Activated CD8-positive, alpha-beta T cell treated with anti-CD3 and anti-CD28 coated beads for 36 hours (primary cell): ENCODE results near the gene TCFL5. TPM values are rescaled to one million over a fixed set of nuclear protein-coding genes. Genes with fewer than 3 reads are reported as not detected.

ENCODE experiments used
- ATAC-seq: fragments of 200-7000 bp; cut with Tn5 transposase; one replicate; pipeline ENCODE4 v1.10.0; 2021; ENCODE audit warnings: mild to moderate bottlenecking, moderate library complexity
- CTCF ChIA-PET: fragments of 350-600 bp; sonication (Branson Sonifier 250); formaldehyde crosslinking; loops from one replicate; lab custom pipeline; 2021; ENCODE audit warnings: antibody characterized with exemption; lab: Charles Lee
- POLR2A ChIA-PET: fragments of 350-600 bp; sonication (Branson Sonifier 250); formaldehyde crosslinking; loops from one replicate; lab custom pipeline; 2021; ENCODE audit warnings: antibody characterized with exemption; lab: Charles Lee
- DNase-seq: peaks from one replicate; pipeline ENCODE4 v3.0.0-alpha.2; 2020
- H3K27ac Mint-ChIP-seq: one replicate; pipeline ENCODE4 v1.8.0; 2021; ENCODE audit warnings: mild to moderate bottlenecking, mixed read lengths
- H3K27me3 Mint-ChIP-seq: one replicate; pipeline ENCODE4 v1.8.0; 2021; ENCODE audit warnings: mixed read lengths
- H3K36me3 Mint-ChIP-seq: one replicate; pipeline ENCODE4 v1.8.0; 2021; ENCODE audit warnings: low read depth, mixed read lengths
- H3K4me1 Mint-ChIP-seq: one replicate; pipeline ENCODE4 v1.8.0; 2021; ENCODE audit warnings: low read depth, mixed read lengths
- H3K4me3 Mint-ChIP-seq: one replicate; pipeline ENCODE4 v1.8.0; 2021; ENCODE audit warnings: mild to moderate bottlenecking, moderate library complexity, mixed read lengths
- H3K9me3 Mint-ChIP-seq: one replicate; pipeline ENCODE4 v1.8.0; 2021; ENCODE audit warnings: mixed read lengths
- intact Hi-C: fragments of 100-400 bp; cut with micrococcal nuclease; formaldehyde crosslinking; loops from one replicate; pipeline ENCODE4 v1.10.0; 2022
- total RNA-seq, 2 experiments: library from RNA; stranded (reverse); gene quantifications; one replicate each; pipeline ENCODE4 v1.2.3, GENCODE V29; 2021
- TF ChIP-seq, protein P1 (sequence below): fragments of 200-600 bp; IDR thresholded peaks from one replicate; pipeline ENCODE4 v1.8.0; 2022; ENCODE audit warnings: antibody characterized with exemption, mild to moderate bottlenecking

The TCFL5 gene
- total RNA-seq, 2 experiments from 2014 or later = 7.5 to 7.6 TPM

DNA sequence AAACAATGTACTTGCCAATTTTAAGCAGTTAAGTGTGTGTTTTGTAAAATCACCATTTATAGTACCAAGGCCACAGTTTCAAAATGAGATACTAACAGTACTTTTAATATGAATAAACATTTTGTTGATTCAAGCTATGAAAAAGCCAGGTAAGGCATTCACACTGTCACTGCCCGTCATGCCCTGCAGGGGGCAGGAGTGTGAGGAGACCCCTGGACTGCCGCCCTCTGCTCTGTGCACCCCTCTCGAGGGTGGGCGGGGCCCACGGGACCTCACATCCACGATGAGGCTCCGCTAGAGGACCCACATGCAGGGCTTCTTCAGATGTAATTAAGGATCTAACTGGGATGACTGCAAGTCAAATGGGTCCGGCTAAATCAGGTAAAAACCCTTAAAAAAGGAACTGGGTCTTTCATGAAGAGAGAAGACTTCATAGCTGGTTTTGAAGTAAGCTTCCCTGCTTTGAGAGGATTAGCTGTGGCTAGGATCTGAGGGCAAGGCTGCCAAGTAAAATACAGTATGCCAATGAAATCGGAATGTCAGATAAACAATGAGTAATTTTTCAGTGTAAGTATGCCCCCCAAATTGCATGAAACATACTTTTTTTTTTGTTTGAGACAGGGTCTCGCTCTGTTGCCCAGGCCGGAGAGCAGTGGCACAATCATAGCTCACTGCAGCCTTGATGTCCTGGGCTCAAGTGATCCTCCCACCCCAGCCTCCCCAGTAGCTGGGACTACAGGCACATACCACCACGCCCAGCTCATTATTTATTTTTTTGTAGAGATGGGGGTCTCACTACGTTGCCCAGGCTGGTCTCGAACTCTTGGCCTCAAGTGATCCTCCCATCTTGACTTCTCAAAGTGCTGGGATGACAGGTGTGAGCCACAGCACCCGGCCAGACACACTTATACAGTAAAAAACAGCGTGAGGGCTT is 46.0 kb upstream of the TCFL5 start:
- TF ChIP-seq, protein P1, sequence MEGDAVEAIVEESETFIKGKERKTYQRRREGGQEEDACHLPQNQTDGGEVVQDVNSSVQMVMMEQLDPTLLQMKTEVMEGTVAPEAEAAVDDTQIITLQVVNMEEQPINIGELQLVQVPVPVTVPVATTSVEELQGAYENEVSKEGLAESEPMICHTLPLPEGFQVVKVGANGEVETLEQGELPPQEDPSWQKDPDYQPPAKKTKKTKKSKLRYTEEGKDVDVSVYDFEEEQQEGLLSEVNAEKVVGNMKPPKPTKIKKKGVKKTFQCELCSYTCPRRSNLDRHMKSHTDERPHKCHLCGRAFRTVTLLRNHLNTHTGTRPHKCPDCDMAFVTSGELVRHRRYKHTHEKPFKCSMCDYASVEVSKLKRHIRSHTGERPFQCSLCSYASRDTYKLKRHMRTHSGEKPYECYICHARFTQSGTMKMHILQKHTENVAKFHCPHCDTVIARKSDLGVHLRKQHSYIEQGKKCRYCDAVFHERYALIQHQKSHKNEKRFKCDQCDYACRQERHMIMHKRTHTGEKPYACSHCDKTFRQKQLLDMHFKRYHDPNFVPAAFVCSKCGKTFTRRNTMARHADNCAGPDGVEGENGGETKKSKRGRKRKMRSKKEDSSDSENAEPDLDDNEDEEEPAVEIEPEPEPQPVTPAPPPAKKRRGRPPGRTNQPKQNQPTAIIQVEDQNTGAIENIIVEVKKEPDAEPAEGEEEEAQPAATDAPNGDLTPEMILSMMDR = peak; percentile 71
- H3K4me1 Mint-ChIP-seq = peaks cover 28% of the 10 kb centered on the region
- ATAC-seq = peak; percentile 89

DNA sequence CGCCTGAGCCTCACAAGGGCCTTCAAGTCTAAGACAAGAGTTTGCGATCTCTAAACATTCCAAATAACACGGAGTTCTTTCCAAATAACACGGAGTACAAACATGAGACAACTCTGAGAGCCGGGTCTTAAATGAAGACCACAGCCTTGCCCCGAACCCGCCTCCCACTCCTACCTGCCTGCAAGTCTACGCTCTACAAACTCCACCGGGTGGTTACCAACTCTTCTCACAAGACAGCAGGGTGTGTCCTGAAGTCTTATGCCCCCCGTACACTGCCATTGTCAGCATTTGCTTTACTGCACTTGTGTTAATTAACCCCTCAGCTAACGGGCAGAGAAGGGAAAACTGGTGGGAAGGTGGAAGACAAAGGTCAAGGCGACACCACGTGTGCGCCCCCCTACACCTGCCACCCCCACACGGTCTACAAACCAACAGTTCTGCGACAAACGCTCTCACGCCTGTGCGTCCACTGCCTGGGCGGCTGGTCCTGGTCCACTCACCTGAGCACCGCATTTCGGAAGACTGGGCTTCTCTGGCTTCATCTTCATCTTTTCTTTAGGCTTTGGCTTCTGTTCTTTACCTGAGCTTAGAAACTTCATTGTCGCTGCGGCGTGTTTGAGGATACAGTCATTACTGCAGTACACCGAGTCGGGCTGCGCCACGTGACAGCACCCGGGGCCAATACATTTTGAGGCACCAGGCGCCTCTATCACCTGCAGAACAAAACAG is 45.2 kb upstream of the TCFL5 start:
- ChIA-PET POLR2A (interaction anchor here (0.7 to 6.4 kb wide), 2 partner anchors 12 to 53 kb away, joined by 3 to 50 read pairs; no protein-coding TSS in a partner anchor), CTCF (interaction anchor here (0.7 to 3.5 kb wide), 17 partner anchors 9 to 126 kb away, joined by 3 to 104 read pairs (median 13); partner anchors contain the start of gene GID8)
- Mint-ChIP-seq H3K27me3 (no peaks in the 10 kb centered on the region), H3K4me1 (peaks cover 28% of the 10 kb centered on the region), H3K36me3 (peaks cover 73% of the 10 kb centered on the region), H3K4me3 (no peak overlapping the region), H3K27ac (peak overlapping the region; percentile 37), H3K9me3 (no peaks in the 10 kb centered on the region)
- ATAC-seq (no peak), DNase-seq (no peak)
- TF ChIP-seq, protein P1 = no peak
- intact Hi-C loops = loop anchor here (10.0 kb wide), 1 partner anchor 48 kb away; the partner anchor contains the start of gene SLC17A9

More for the DNA sequence above, 46.0 kb upstream of the TCFL5 start:
- Mint-ChIP-seq H3K27ac (peak overlapping the region; percentile 73), H3K27me3 (no peaks in the 10 kb centered on the region), H3K9me3 (no peaks in the 10 kb centered on the region), H3K4me3 (no peak overlapping the region), H3K36me3 (peaks cover 73% of the 10 kb centered on the region)
- ChIA-PET CTCF (interaction anchor here (0.6 to 3.5 kb wide), 23 partner anchors 9 to 126 kb away, joined by 3 to 104 read pairs (median 5); partner anchors contain the start of gene GID8), POLR2A (interaction anchor here (0.7 to 6.4 kb wide), 4 partner anchors 12 to 54 kb away, joined by 3 to 50 read pairs (median 3); no protein-coding TSS in a partner anchor)
- DNase-seq = peak; percentile 68
- intact Hi-C loops = loop anchor here (10.0 kb wide), 1 partner anchor 47 kb away; the partner anchor contains the start of gene SLC17A9

DNA sequence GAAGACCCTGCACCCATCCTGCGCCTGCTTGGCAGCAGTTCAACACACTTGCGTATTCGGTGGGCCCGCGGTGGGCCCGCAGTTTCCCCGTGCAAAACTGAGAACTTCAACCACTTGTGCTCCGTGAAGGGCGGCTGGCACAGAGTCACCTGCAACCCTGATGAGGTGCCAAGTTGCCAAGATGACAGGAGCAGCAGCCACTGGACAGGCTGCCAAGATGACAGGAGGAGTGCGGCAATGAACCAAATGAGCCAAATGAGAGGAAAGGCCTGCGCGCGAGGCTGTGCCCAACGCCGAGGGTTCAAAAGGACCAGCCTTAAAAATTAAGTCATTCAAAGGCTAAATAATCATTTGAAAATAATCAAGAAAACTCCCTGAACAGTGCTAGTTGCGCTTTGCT is 44.6 kb upstream of the TCFL5 start:
- Mint-ChIP-seq H3K4me1 (peaks cover 28% of the 10 kb centered on the region), H3K4me3 (no peak overlapping the region), H3K27ac (no peak overlapping the region), H3K27me3 (no peaks in the 10 kb centered on the region), H3K9me3 (no peaks in the 10 kb centered on the region), H3K36me3 (peaks cover 71% of the 10 kb centered on the region)
- POLR2A ChIA-PET = interaction anchor here (6.4 kb wide), 1 partner anchor 13 kb away, joined by 50 read pairs; no protein-coding TSS in a partner anchor
- intact Hi-C loops = loop anchor here (10.0 kb wide), 1 partner anchor 49 kb away; the partner anchor contains the start of gene SLC17A9
- CTCF ChIA-PET = interaction anchor here (1.2 to 3.5 kb wide), 3 partner anchors 13 to 103 kb away, joined by 3 to 104 read pairs (median 3); no protein-coding TSS in a partner anchor
- no peak for DNase-seq
- TF ChIP-seq, protein P1 = no peak
- no peak for ATAC-seq

DNA sequence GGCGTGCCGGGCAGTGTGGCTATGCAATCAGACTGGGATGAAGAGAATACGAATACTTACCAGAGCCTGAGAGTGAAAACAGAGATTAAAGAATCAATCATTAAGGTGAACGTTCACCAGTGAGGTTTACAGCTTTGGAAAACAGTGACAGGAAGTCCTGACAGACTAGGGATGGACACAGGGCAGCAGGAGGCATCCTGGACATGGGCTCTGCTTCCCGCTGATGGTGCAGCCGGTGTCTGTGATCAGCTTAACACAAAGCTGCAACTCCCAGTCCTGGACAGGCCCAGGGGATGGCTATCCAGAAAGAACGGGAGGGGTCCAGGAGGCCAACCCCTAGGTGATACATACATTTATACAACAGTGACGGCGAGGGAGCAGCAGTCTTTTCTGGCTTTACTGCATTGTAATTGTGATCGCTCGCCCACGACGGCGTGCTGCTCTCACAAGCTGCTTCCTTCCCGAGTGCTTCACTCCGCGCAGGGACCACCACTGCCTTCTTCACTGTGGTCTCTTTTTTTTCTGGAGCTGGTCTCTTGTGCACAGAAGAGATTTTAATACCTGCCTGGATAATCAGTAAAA is 44.0 kb upstream of the TCFL5 start:
- Mint-ChIP-seq H3K27me3 (no peaks in the 10 kb centered on the region), H3K27ac (peak overlapping the region; percentile 3), H3K4me3 (no peak overlapping the region), H3K9me3 (no peaks in the 10 kb centered on the region), H3K36me3 (peaks cover 71% of the 10 kb centered on the region), H3K4me1 (peaks cover 30% of the 10 kb centered on the region)
- POLR2A ChIA-PET = interaction anchor here (0.7 to 6.4 kb wide), 2 partner anchors 14 to 32 kb away, joined by 3 to 50 read pairs; no protein-coding TSS in a partner anchor
- CTCF ChIA-PET = interaction anchor here (0.6 to 1.2 kb wide), 2 partner anchors 12 to 23 kb away, joined by 3 read pairs; no protein-coding TSS in a partner anchor
- TF ChIP-seq, protein P1 = no peak
- DNase-seq (no peak), ATAC-seq (no peak)
- intact Hi-C loops = loop anchor here (10.0 kb wide), 1 partner anchor 49 kb away; the partner anchor contains the start of gene SLC17A9
